HG03378 (cell line): Measurements from ENCODE around the gene STX5.
"Not testable (repeated sequence)": the region's sequence is repeated elsewhere in the genome, so short reads cannot be mapped to it uniquely, and the experiment has no call there.

ENCODE experiments used
- ATAC-seq: cut with Tn5 transposase; IDR thresholded peaks from one replicate; pipeline ENCODE4 v1.9.1; 2021; ENCODE audit warnings: mild to moderate bottlenecking, moderate library complexity; ENCODE audit not compliant: unreplicated experiment

The STX5 gene

GRCh38 chr11:62832336-62833234, 734 bp upstream of the STX5 start, which contains the start of gene TEX54:
Gene TEX54, minus strand, starts transcription at chr11:62832841.
- peak; percentile 13 for ATAC-seq

GRCh38 chr11:62830904-62831519, 839 bp downstream of the STX5 start:
- no peak for ATAC-seq

- ATAC-seq = not testable (repeated sequence)
Observed at GRCh38 chr11:62828130-62828529, 3.7 kb downstream of the STX5 start.

GRCh38 chr11:62823677-62824076, 8.2 kb downstream of the STX5 start:
- ATAC-seq = no peak

GRCh38 chr11:62817129-62817528, 14.7 kb downstream of the STX5 start:
- no peak for ATAC-seq

GRCh38 chr11:62816557-62816956, 15.3 kb downstream of the STX5 start:
- no peak for ATAC-seq

- ATAC-seq = no peak
Observed at GRCh38 chr11:62811659-62812058, 20.2 kb downstream of the STX5 start.

GRCh38 chr11:62810748-62811147, 21.1 kb downstream of the STX5 start:
- no peak for ATAC-seq

- no peak for ATAC-seq
Observed at GRCh38 chr11:62806611-62807121, 25.2 kb downstream of the STX5 start.

- ATAC-seq = no peak
Observed at GRCh38 chr11:62805961-62806441, 25.9 kb downstream of the STX5 start.

GRCh38 chr11:62805076-62805892, 26.6 kb downstream of the STX5 start, which contains the start of gene NXF1:
Gene NXF1, minus strand, starts transcription at chr11:62805440. Its CDS starts 84 bp downstream, at chr11:62805356.
- peak; percentile 59 for ATAC-seq

- peak; percentile 5 for ATAC-seq
Observed at GRCh38 chr11:62804310-62805075, 27.4 kb downstream of the STX5 start.

- no peak for ATAC-seq
Observed at GRCh38 chr11:62801071-62801470, 30.8 kb downstream of the STX5 start.

- ATAC-seq = no peak
Observed at GRCh38 chr11:62799486-62799885, 32.4 kb downstream of the STX5 start.

- ATAC-seq = no peak
Observed at GRCh38 chr11:62796281-62796680, 35.6 kb downstream of the STX5 start.

- no peak for ATAC-seq
Observed at GRCh38 chr11:62794201-62794775, 37.6 kb downstream of the STX5 start.

GRCh38 chr11:62792202-62792575, 39.7 kb downstream of the STX5 start:
- no peak for ATAC-seq

GRCh38 chr11:62791501-62792201, 40.2 kb downstream of the STX5 start, which contains the start of gene TMEM223:
Gene TMEM223, minus strand, starts transcription at chr11:62792006. Its CDS starts 12 bp downstream, at chr11:62791994.
- peak; percentile 38 for ATAC-seq

- no peak for ATAC-seq
Observed at GRCh38 chr11:62789576-62789975, 42.3 kb downstream of the STX5 start.
